SH-SY5Y (cell line): Measurements from ENCODE around the gene COL8A2.

Experiments used
- GATA2 ChIP-seq: IDR thresholded peaks from 2 replicates; pipeline ENCODE4 v1.6.1; 2011; ENCODE audit warnings: mild to moderate bottlenecking, low read depth, low read length
- GATA3 ChIP-seq: IDR thresholded peaks from 2 replicates; pipeline ENCODE4 v1.6.1; 2011; ENCODE audit warnings: low read depth, mild to moderate bottlenecking, low read length, moderate library complexity

- TF ChIP-seq GATA2 (no peak), GATA3 (no peak)
Measured at GRCh38 chr1:36164361-36164760, 39.3 kb upstream of the COL8A2 start.
